Stimulated activated CD4-positive, alpha-beta T cell treated with anti-CD3 and anti-CD28 coated beads, Interleukin-1b, Interleukin-23, amount 100 ng/mL, for 1 hour (primary cell): Measurements from ENCODE around the gene ANKRD63.

Experiments
- DNase-seq, 2 donors: peaks; one replicate each; pipeline ENCODE4 v3.0.0-alpha.2; 2020; ENCODE audit warnings: low read depth in 2 of 2

ANKRD63 gene

GRCh38 chr15:40279437-40280141, 3.3 kb downstream of the ANKRD63 start:
- DNase-seq, result peak; percentile 22 to 65

- no peak for DNase-seq
Observed at GRCh38 chr15:40278026-40278425, 4.8 kb downstream of the ANKRD63 start.

GRCh38 chr15:40277471-40277870, 5.4 kb downstream of the ANKRD63 start:
- DNase-seq, result no peak

GRCh38 chr15:40276927-40277326, 5.9 kb downstream of the ANKRD63 start:
- DNase-seq, result no peak

GRCh38 chr15:40275954-40276353, 6.9 kb downstream of the ANKRD63 start:
- no peak for DNase-seq

GRCh38 chr15:40275523-40275922, 7.3 kb downstream of the ANKRD63 start:
- DNase-seq, result no peak

GRCh38 chr15:40274350-40275274, 8.3 kb downstream of the ANKRD63 start:
- peak; percentile 76 to 87 for DNase-seq

- DNase-seq, result no peak
Observed at GRCh38 chr15:40273428-40273827, 9.4 kb downstream of the ANKRD63 start.

GRCh38 chr15:40272485-40273056, 10.3 kb downstream of the ANKRD63 start:
- no peak for DNase-seq

- no peak for DNase-seq
Observed at GRCh38 chr15:40271685-40272484, 11.0 kb downstream of the ANKRD63 start.

- no peak for DNase-seq
Observed at GRCh38 chr15:40270246-40270995, 12.4 kb downstream of the ANKRD63 start.

GRCh38 chr15:40269604-40270003, 13.3 kb downstream of the ANKRD63 start:
- DNase-seq, result no peak

GRCh38 chr15:40267670-40268069, 15.2 kb downstream of the ANKRD63 start:
- no peak for DNase-seq

- no peak for DNase-seq
Observed at GRCh38 chr15:40266828-40267304, 16.0 kb downstream of the ANKRD63 start.

- DNase-seq, result no peak
Observed at GRCh38 chr15:40265875-40266274, 17.0 kb downstream of the ANKRD63 start.

- DNase-seq, result no peak
Observed at GRCh38 chr15:40265355-40265754, 17.5 kb downstream of the ANKRD63 start.

- DNase-seq, result no peak
Observed at GRCh38 chr15:40264321-40265153, 18.3 kb downstream of the ANKRD63 start.

- no peak for DNase-seq
Observed at GRCh38 chr15:40263024-40263754, 19.7 kb downstream of the ANKRD63 start.

- DNase-seq, result no peak
Observed at GRCh38 chr15:40259021-40259420, 23.8 kb downstream of the ANKRD63 start.
